ENCODE data around the gene EIF1B. TPM values are rescaled to one million over a fixed set of nuclear protein-coding genes. Genes with fewer than 3 reads are reported as not detected.
A peak's percentile ranks its signal among the peaks of the same experiment; 100 is the strongest.

The EIF1B gene
- total RNA-seq, 1 experiment from 2014 or later: 34.4 TPM

DNA sequence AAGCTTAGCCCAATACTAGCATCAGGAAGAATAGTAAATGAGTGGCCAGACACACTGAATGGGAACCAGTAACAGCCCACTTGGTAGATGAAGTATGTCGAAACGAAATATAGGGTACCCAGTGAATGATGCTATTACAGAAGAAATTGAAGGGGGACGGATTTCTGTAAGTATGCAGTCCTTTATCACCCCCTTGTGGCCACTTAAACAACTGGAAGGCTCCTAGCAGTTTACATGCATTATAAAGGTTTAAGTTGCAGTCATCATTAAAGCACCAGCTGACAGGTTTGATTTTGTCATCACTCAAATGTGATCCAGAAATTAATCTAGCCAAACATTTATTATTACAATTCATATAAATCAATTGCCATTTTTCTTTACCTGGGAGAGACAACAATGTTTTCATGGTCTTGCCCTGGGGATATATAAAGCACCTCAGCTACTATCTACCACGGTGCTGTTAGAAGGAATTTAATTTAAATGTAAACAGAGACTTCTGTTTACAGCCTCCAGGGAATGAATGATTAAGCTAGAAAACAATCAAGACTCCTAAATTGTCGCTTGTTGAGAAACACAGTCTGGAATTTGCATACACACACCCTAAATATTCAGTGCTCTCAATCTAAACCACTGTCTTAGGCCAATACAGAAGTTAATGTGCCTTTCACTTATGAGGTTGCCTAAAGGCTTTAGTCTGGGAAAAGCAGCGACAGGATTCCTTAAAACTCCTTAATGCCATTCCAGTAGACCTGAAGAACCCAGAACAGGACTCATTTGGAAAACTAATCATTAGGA lies 7.8 kb downstream of the EIF1B start:
- Histone ChIP-seq H3K4me1 (ENCODE audit: insufficient read depth, low read length, poor library complexity, severe bottlenecking) (peaks cover 17% of the 10 kb centered on the region), H3K27ac (ENCODE audit: low read depth, low read length, poor library complexity, severe bottlenecking) (no peak overlapping the region), H3K4me3 (ENCODE audit: low read depth, low read length, poor library complexity, severe bottlenecking) (no peak overlapping the region), H3K9me3 (ENCODE audit: low read depth, low read length, poor library complexity, severe bottlenecking) (no peaks in the 10 kb centered on the region), H3K27me3 (replicated peaks; ENCODE audit: insufficient read depth, low read depth, low read length, poor library complexity) (no peaks in the 10 kb centered on the region), H3K36me3 (ENCODE audit: insufficient read depth, low read length, poor library complexity, severe bottlenecking) (peaks cover 6% of the 10 kb centered on the region)
- CTCF ChIA-PET: no interaction called here
- BruUV-seq (replicated peaks): no TSS peak
- TF ChIP-seq, protein P1, sequence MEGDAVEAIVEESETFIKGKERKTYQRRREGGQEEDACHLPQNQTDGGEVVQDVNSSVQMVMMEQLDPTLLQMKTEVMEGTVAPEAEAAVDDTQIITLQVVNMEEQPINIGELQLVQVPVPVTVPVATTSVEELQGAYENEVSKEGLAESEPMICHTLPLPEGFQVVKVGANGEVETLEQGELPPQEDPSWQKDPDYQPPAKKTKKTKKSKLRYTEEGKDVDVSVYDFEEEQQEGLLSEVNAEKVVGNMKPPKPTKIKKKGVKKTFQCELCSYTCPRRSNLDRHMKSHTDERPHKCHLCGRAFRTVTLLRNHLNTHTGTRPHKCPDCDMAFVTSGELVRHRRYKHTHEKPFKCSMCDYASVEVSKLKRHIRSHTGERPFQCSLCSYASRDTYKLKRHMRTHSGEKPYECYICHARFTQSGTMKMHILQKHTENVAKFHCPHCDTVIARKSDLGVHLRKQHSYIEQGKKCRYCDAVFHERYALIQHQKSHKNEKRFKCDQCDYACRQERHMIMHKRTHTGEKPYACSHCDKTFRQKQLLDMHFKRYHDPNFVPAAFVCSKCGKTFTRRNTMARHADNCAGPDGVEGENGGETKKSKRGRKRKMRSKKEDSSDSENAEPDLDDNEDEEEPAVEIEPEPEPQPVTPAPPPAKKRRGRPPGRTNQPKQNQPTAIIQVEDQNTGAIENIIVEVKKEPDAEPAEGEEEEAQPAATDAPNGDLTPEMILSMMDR (conservative IDR thresholded peaks at IDR 0.05; ENCODE audit: low read depth, low read length): peak; percentile 61
- TF ChIP-seq EZH2 (IDR thresholded peaks at IDR 0.05; ENCODE audit: borderline replicate concordance, low read depth, low read length, poor library complexity, severe bottlenecking): no peak
- POLR2A ChIA-PET (ENCODE audit: low non-redundant PET): no interaction called here
- intact Hi-C loops (cut with micrococcal nuclease; ENCODE audit: unreplicated experiment): loop anchor here (1.0 kb wide), 1 partner anchor 125 kb away; no protein-coding TSS in a partner anchor
- peak; percentile 58 for DNase-seq (ENCODE audit: low spot score)

DNA sequence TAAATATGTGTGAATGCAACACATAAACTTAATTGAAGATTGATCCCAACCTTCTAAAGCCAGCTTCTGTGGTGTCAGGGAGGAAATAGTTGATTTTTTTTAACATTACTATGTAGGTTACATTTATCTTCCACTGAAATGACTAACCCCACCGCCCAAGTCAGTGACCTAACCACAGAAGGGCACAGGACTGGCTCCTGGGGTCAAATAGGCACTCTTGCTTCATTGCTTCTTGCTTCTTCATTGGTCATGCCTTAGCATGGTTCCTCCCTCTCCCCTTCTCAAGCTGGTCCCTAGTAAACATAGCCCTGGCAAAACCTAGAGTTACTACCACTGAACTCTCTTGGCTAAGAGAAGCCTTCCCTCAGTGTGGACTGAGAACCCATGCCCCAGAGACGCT lies 12.3 kb downstream of the EIF1B start:
- Histone ChIP-seq H3K4me1 (ENCODE audit: insufficient read depth, low read length, poor library complexity, severe bottlenecking) (no peaks in the 10 kb centered on the region), H3K27ac (ENCODE audit: low read depth, low read length, poor library complexity, severe bottlenecking) (no peak overlapping the region), H3K27me3 (replicated peaks; ENCODE audit: insufficient read depth, low read depth, low read length, poor library complexity) (no peaks in the 10 kb centered on the region), H3K9me3 (ENCODE audit: low read depth, low read length, poor library complexity, severe bottlenecking) (no peaks in the 10 kb centered on the region), H3K4me3 (ENCODE audit: low read depth, low read length, poor library complexity, severe bottlenecking) (no peak overlapping the region), H3K36me3 (ENCODE audit: insufficient read depth, low read length, poor library complexity, severe bottlenecking) (no peaks in the 10 kb centered on the region)
- CTCF ChIA-PET: no interaction called here
- intact Hi-C loops (cut with micrococcal nuclease; ENCODE audit: unreplicated experiment): no loop called here
- no peak for DNase-seq (ENCODE audit: low spot score)
- TF ChIP-seq EZH2 (IDR thresholded peaks at IDR 0.05; ENCODE audit: borderline replicate concordance, low read depth, low read length, poor library complexity, severe bottlenecking): no peak
- TF ChIP-seq, protein P1 (conservative IDR thresholded peaks at IDR 0.05; ENCODE audit: low read depth, low read length): no peak
- BruUV-seq (replicated peaks): no TSS peak
- POLR2A ChIA-PET (ENCODE audit: low non-redundant PET): no interaction called here

DNA sequence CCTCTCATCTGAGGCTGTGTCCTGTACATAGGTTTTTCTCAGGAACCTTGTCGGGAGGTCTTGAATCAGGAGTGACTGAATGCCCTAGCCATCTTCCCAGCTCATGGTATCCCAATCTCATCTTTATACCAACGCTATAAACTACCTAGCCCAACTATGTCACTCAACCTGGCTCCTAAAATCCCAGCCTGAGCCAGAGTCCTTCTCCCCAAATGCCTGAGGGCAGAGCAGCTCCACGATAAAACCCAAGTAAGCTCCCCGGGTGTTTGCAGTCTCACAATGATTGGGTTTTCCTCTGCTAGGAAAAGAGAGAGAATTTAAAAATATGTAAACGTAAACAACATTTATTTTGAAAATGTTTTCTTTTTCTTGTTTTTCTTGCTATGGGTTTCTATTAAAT lies 14.4 kb downstream of the EIF1B start:
- Histone ChIP-seq H3K36me3 (ENCODE audit: insufficient read depth, low read length, poor library complexity, severe bottlenecking) (no peaks in the 10 kb centered on the region), H3K9me3 (ENCODE audit: low read depth, low read length, poor library complexity, severe bottlenecking) (no peaks in the 10 kb centered on the region), H3K4me1 (ENCODE audit: insufficient read depth, low read length, poor library complexity, severe bottlenecking) (no peaks in the 10 kb centered on the region), H3K27me3 (replicated peaks; ENCODE audit: insufficient read depth, low read depth, low read length, poor library complexity) (no peaks in the 10 kb centered on the region), H3K27ac (ENCODE audit: low read depth, low read length, poor library complexity, severe bottlenecking) (no peak overlapping the region), H3K4me3 (ENCODE audit: low read depth, low read length, poor library complexity, severe bottlenecking) (no peak overlapping the region)
- CTCF ChIA-PET: no interaction called here
- TF ChIP-seq EZH2 (IDR thresholded peaks at IDR 0.05; ENCODE audit: borderline replicate concordance, low read depth, low read length, poor library complexity, severe bottlenecking): no peak
- TF ChIP-seq, protein P1 (conservative IDR thresholded peaks at IDR 0.05; ENCODE audit: low read depth, low read length): no peak
- intact Hi-C loops (cut with micrococcal nuclease; ENCODE audit: unreplicated experiment): no loop called here
- POLR2A ChIA-PET (ENCODE audit: low non-redundant PET): no interaction called here
- no TSS peak for BruUV-seq (replicated peaks)
- no peak for DNase-seq (ENCODE audit: low spot score)

Measured in A673 (cell line).